GM19328 (cell line): ENCODE measurements around the gene ADAMTS7.
"Not testable (repeated sequence)": the region's sequence is repeated elsewhere in the genome, so short reads cannot be mapped to it uniquely, and the experiment has no call there.

ENCODE experiments used
- ATAC-seq: cut with Tn5 transposase; IDR thresholded peaks from one replicate; pipeline ENCODE4 v1.9.1; 2021; ENCODE audit warnings: mild to moderate bottlenecking, moderate library complexity; ENCODE audit not compliant: unreplicated experiment

ADAMTS7 gene

GRCh38 chr15:78830514-78831228 lies 19.4 kb upstream of the ADAMTS7 start:
- ATAC-seq, result no peak

- no peak for ATAC-seq
Observed at GRCh38 chr15:78828920-78829319, 17.7 kb upstream of the ADAMTS7 start.

- no peak for ATAC-seq
Observed at GRCh38 chr15:78822514-78822913, 11.2 kb upstream of the ADAMTS7 start.

GRCh38 chr15:78811825-78812183 lies 540 bp upstream of the ADAMTS7 start:
- ATAC-seq, result no peak

- no peak for ATAC-seq
Observed at GRCh38 chr15:78810362-78811123, 721 bp downstream of the ADAMTS7 start.

DNA sequence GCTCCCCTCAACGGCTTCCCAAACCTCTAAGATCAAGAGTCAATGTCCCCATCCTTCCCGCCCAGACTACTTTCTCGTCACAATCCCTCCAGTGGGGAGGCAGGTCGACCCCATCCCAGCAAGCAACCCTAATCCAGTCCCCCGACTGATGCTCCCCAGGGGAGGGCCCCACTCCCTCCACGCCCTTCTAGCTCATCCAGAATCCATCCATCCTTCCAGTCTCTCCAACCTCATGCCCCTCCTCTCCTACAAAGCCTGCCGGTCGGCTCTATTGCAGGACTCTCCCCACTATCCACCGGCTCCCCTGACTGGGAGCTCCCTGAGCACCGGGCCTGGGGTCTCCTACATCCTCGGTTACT lies 1.3 kb downstream of the ADAMTS7 start:
- ATAC-seq, result no peak

- ATAC-seq, result no peak
Observed at GRCh38 chr15:78808550-78808949, 2.7 kb downstream of the ADAMTS7 start.

- no peak for ATAC-seq
Observed at GRCh38 chr15:78807359-78807758, 3.9 kb downstream of the ADAMTS7 start.

GRCh38 chr15:78804391-78804792 lies 6.9 kb downstream of the ADAMTS7 start:
- ATAC-seq, result no peak

DNA sequence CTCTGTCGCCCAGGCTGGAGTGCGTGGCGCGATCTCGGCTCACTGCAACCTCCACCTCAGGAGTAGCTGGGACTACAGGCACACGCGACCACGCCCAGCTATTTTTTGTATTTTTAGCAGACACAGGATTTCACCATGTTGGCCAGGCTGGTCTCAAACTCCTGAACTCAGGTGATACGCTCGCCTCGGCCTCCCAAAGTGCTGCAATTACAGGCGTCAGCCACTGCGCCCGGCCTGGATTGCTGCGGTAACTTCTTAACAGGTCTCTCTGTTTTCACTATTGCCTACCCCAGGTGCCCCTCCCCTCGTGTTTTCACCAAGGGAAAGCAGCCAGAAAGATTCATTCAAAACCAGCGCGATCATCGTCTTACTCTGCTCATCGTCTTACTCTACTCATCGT lies 10.5 kb downstream of the ADAMTS7 start:
- ATAC-seq, result no peak

DNA sequence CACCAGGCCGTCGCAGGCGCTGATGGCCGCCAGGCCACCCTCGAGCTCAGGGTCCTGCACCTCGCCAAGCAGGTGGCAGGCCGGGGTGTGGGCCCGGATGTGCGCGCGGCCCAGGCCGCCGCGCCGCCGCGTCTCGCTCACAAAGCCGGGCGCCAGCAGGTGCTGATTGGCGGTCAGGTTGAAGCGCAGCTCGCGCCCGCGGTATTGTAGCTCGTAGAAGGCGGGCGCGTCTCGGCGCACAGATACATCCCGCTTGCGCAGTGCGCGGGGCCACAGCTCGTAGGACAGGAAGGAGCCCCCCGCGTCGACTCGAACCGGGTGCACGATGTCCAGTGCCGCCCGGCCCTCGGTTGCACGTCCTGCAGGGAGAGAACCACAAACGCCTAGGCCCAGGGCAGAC lies 11.1 kb downstream of the ADAMTS7 start:
- ATAC-seq, result no peak

GRCh38 chr15:78799102-78799501 lies 12.2 kb downstream of the ADAMTS7 start:
- not testable (repeated sequence) for ATAC-seq

DNA sequence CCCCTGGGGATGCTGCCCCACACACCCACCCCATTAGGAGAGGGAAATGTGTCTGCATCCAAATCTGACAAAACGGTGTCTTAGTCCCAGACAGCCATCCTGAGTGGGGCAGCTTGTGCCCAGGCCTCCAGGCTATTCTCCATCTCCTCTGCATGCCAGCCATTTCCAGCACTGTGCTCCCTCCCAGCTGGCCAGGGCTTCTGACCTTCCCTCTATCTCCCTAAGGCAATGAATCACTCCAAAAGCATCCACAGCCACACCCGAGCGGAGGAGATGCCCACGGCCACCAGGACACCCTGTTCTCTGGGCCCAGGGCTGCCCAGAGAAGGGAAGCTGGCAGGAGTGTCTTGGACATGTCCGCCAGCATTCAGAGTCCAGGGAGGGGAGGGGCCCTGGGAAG lies 12.9 kb downstream of the ADAMTS7 start:
- not testable (repeated sequence) for ATAC-seq

DNA sequence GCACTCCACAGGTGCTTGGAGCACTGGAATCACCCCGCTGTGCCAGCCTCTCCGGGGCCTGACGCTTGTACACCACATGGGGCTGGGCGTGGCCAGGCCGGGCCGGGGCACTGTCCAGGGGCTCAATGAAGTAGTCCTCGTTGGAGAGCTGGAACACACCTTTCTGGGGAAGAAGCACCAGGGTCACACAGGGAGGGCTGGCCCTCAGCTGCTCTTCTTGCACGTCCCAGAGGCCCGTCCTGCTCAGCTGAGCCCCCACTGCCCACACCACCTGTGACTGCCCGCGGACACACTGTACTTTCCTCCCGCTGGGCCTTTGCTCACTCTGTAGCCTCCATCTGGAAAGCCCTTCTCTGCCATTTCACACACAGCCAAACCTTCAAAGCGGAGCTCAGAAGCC lies 13.3 kb downstream of the ADAMTS7 start:
- no peak for ATAC-seq

DNA sequence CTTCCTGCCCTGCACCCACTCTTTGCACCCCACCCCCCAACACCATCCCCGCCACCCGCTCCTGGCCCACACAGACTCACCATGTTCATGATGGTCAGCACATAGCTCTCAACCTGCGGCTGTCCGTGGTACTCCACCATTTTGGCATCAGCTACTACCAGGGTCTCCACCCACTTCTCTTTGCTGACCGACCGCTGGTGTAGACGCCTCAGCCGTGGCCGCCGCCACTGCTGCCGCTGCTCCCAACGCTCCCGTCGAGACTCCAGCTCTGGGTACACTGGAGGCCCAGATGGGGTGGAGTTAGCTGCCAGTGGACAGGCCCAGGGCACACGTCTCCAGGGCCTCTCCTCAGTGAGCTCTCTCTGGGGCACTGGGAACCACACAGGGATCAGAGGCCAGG lies 14.8 kb downstream of the ADAMTS7 start:
- ATAC-seq, result no peak

- no peak for ATAC-seq
Observed at GRCh38 chr15:78795043-78795442, 16.2 kb downstream of the ADAMTS7 start.

GRCh38 chr15:78794446-78794845 lies 16.8 kb downstream of the ADAMTS7 start:
- ATAC-seq, result not testable (repeated sequence)

- no peak for ATAC-seq
Observed at GRCh38 chr15:78791357-78791756, 19.9 kb downstream of the ADAMTS7 start.

GRCh38 chr15:78790027-78790426 lies 21.2 kb downstream of the ADAMTS7 start:
- no peak for ATAC-seq

- ATAC-seq, result no peak
Observed at GRCh38 chr15:78789615-78790014, 21.6 kb downstream of the ADAMTS7 start.

DNA sequence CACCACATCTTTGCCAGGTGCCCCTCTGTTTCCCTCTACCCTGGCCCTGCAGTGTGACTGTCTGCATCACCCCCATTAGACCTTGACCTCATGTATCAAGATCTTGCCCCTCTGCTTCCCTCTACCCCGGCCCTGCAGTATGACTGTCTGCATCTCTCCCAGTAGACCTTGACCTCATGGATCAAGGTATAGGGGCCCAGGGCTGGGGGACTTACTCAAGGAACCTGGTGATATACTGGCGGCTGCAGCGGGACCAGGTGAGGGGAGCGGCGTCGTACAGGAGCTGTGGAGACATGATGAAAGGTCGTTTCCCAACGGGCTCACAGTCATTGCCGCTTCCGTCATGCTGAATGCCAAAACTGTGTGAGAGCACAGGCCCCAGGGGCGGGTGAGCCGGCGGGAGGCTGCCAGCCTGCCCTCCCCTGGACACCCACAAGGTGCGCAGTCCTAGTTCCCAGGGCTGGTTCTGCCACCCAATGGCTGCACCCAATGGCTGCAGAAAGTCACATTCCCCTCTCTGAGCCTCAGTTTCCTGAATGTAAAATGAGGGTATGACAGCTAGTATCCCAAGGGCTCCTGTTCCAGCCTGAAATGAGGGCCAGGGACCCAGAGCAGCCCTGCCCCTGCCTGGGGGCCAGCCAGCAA lies 23.1 kb downstream of the ADAMTS7 start:
- ATAC-seq, result no peak

DNA sequence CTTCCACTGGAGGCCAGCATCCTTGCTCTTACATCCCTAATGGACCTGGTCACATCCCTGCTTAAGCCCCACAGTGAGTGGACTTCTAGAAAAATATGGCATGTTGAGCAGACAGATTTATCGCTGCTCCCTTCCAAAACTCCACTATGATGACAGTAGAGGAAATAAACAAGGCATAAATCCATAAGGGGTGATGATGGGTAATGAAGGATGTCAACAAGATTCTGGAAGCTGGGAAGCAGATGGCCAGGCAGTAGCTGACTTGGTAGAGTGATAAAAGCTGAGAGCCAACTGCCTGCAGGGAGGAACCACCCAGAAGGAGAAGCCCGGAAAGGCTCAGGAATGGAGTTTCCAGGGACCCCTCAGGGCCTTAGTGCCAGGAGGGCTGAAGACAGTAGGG lies 28.9 kb downstream of the ADAMTS7 start:
- not testable (repeated sequence) for ATAC-seq
